NB4 (cell line): ENCODE measurements around the gene CLDND1.

Source experiments
- CTCF ChIP-seq: IDR thresholded peaks from one replicate; pipeline ENCODE4 v1.5.1; 2012; ENCODE audit warnings: low read depth, low read length
- MAX ChIP-seq: IDR thresholded peaks from 2 replicates; pipeline ENCODE4 v1.6.1; 2011; ENCODE audit warnings: low read depth, low read length
- MYC ChIP-seq: IDR thresholded peaks from 2 replicates; pipeline ENCODE4 v1.6.1; 2011; ENCODE audit warnings: low read depth, low read length
- POLR2A ChIP-seq: IDR thresholded peaks from 2 replicates; pipeline ENCODE4 v1.6.1; 2011; ENCODE audit warnings: mild to moderate bottlenecking; ENCODE audit not compliant: insufficient read length; ENCODE audit errors: extremely low read depth

- TF ChIP-seq CTCF (no peak), MAX (peak; percentile 44), POLR2A (peak; percentile 65), MYC (peak; percentile 72)
Observed at GRCh38 chr3:98522544-98523281, at the start of gene CLDND1.
